HepG2 (cell line): ENCODE measurements around the gene PCYOX1L. TPM values are rescaled to one million over a fixed set of nuclear protein-coding genes. Genes with fewer than 3 reads are reported as not detected.

Experiments
- ATAC-seq: fragments of 200-7000 bp; cut with Tn5 transposase; 3 replicates; pipeline ENCODE4 v1.9.1; 2020; ENCODE audit warnings: mild to moderate bottlenecking, moderate library complexity
- BruUV-seq: library from RNA; stranded (reverse); fragments of 400-500 nt; replicated peaks from 2 replicates; lab custom pipeline; 2021; lab: Mats Ljungman, UMichigan
- CTCF ChIA-PET: fragments of 300-600 bp; formaldehyde crosslinking; extraction: SDS; loops from one replicate; lab custom pipeline; 2021; ENCODE audit warnings: low total read pairs, inconsistent platforms, low intra/inter-chr PET ratio; lab: Yijun Ruan, JAX
- POLR2A ChIA-PET: fragments of 350-600 bp; sonication (Branson Sonifier 250); formaldehyde crosslinking; loops from one replicate; lab custom pipeline; 2020; ENCODE audit warnings: antibody characterized with exemption, inconsistent platforms; lab: Yijun Ruan, JAX
- DNase-seq: peaks from one replicate; pipeline ENCODE4 v3.0.0-alpha.2; 2015; ENCODE audit warnings: low spot score
- FAIRE-seq: peaks from 3 replicates; lab custom pipeline; 2011; peaks lifted over from hg19 to GRCh38; lab: Jason Lieb, UNC
- H2AFZ ChIP-seq: one replicate; pipeline ENCODE4 v1.6.1; 2011; ENCODE audit warnings: low read length, inconsistent platforms
- H3K27ac ChIP-seq: fragments of 300-600 bp; 3 replicates; pipeline ENCODE4 v1.8.0; 2011; ENCODE audit warnings: mixed run types, mild to moderate bottlenecking, mixed read lengths, low read length, inconsistent platforms; ENCODE audit not compliant: insufficient read depth; ENCODE audit errors: extremely low read length
- H3K27me3 ChIP-seq, 2 experiments: fragments of 200-600 bp in 1 of 2; 2 replicates in 1 of 2; 3 replicates in 1 of 2; pipeline versions ENCODE4 v1.6.0 to v1.8.0; 2011; ENCODE audit warnings: low read length in 2 of 2, mild to moderate bottlenecking in 2 of 2, moderate library complexity in 2 of 2, inconsistent platforms in 1 of 2; ENCODE audit not compliant: insufficient read depth in 2 of 2, control insufficient read depth in 1 of 2
- H3K36me3 ChIP-seq, 2 experiments: fragments of 200-600 bp in 1 of 2; replicated peaks in 1 of 2; 2 replicates in 1 of 2; 3 replicates in 1 of 2; pipeline versions ENCODE4 v1.5.1 to v1.8.0; 2011; ENCODE audit warnings: low read length in 2 of 2, inconsistent platforms in 1 of 2; ENCODE audit not compliant: insufficient read depth in 2 of 2, control insufficient read depth in 1 of 2
- H3K4me1 ChIP-seq: 2 replicates; pipeline ENCODE4 v1.5.1; 2012; ENCODE audit warnings: low read length, inconsistent platforms; ENCODE audit not compliant: insufficient read depth
- H3K4me2 ChIP-seq: 2 replicates; pipeline ENCODE4 v1.6.0; 2011; ENCODE audit warnings: low read depth, low read length, inconsistent platforms
- H3K4me3 ChIP-seq, 3 experiments: fragments of 200-600 bp in 1 of 3; sonication (generic), shearing (Covaris generic) in 1 of 3; replicated peaks in 1 of 3; 2 replicates each; pipeline ENCODE4 v1.5.1; 2011 to 2016; ENCODE audit warnings: low read length in 3 of 3, inconsistent platforms in 2 of 3, low read depth in 2 of 3, mild to moderate bottlenecking in 2 of 3, control low read depth in 1 of 3, mixed read lengths in 1 of 3; ENCODE audit not compliant: insufficient read depth in 1 of 3
- H3K79me2 ChIP-seq: one replicate; pipeline ENCODE4 v1.6.1; 2011; ENCODE audit warnings: low read length, inconsistent platforms; ENCODE audit not compliant: insufficient read depth
- H3K9ac ChIP-seq: 2 replicates; pipeline ENCODE4 v1.6.0; 2011; ENCODE audit warnings: mild to moderate bottlenecking, low read depth, low read length, inconsistent platforms; ENCODE audit not compliant: insufficient read depth
- H3K9me3 ChIP-seq: 2 replicates; pipeline ENCODE4 v1.5.1; 2012; ENCODE audit warnings: mild to moderate bottlenecking, low read length
- H4K20me1 ChIP-seq: 2 replicates; pipeline ENCODE4 v1.6.0; 2011; ENCODE audit warnings: inconsistent platforms, mild to moderate bottlenecking, low read length, moderate library complexity; ENCODE audit not compliant: insufficient read depth
- ADNP ChIP-seq: sonication (generic); formaldehyde crosslinking; IDR thresholded peaks from 2 replicates; pipeline ENCODE4 v1.4.0; 2020; ENCODE audit warnings: missing genetic modification reagents
- ARID5B ChIP-seq: IDR thresholded peaks from 2 replicates; pipeline ENCODE4 v1.4.0; 2020; ENCODE audit warnings: mild to moderate bottlenecking, missing genetic modification reagents
- CHCHD3 ChIP-seq: sonication (generic); formaldehyde crosslinking; IDR thresholded peaks from 2 replicates; pipeline ENCODE4 v1.8.0; 2022; ENCODE audit warnings: mild to moderate bottlenecking, missing genetic modification reagents, moderate library complexity
- CREB3 ChIP-seq: sonication (generic); formaldehyde crosslinking; IDR thresholded peaks from 2 replicates; pipeline ENCODE4 v1.5.0; 2020; ENCODE audit warnings: missing genetic modification reagents
- DNMT1 ChIP-seq: sonication (generic); formaldehyde crosslinking; IDR thresholded peaks from 2 replicates; pipeline ENCODE4 v1.5.1; 2020; ENCODE audit warnings: mild to moderate bottlenecking, missing genetic modification reagents
- FIP1L1 ChIP-seq: fragments of 200-400 bp; formaldehyde crosslinking; IDR thresholded peaks from 2 replicates; pipeline ENCODE4 v1.6.1; 2018; ENCODE audit warnings: low read depth, mild to moderate bottlenecking, low read length, moderate library complexity, borderline replicate concordance; ENCODE audit not compliant: insufficient read depth
- HNRNPLL ChIP-seq: fragments of 200-400 bp; formaldehyde crosslinking; IDR thresholded peaks from 2 replicates; pipeline ENCODE4 v1.6.1; 2017; ENCODE audit warnings: mild to moderate bottlenecking, low read depth, low read length; ENCODE audit not compliant: poor library complexity, severe bottlenecking
- MXD3 ChIP-seq: IDR thresholded peaks from 2 replicates; pipeline ENCODE4 v1.6.1; 2016; ENCODE audit warnings: mild to moderate bottlenecking, missing biosample characterization, missing genetic modification reagents
- RFXANK ChIP-seq: IDR thresholded peaks from 2 replicates; pipeline ENCODE4 v1.6.1; 2016
- SRSF4 ChIP-seq: fragments of 200-400 bp; formaldehyde crosslinking; IDR thresholded peaks from one replicate; pipeline ENCODE4 v1.6.1; 2018; ENCODE audit warnings: mild to moderate bottlenecking, low read depth, low read length, moderate library complexity; ENCODE audit not compliant: poor library complexity, severe bottlenecking
- TOE1 ChIP-seq: sonication (generic); formaldehyde crosslinking; IDR thresholded peaks from 2 replicates; pipeline ENCODE4 v1.4.0; 2020; ENCODE audit warnings: mild to moderate bottlenecking, missing genetic modification reagents
- YEATS4 ChIP-seq: sonication (generic); formaldehyde crosslinking; IDR thresholded peaks from 2 replicates; pipeline ENCODE4 v1.4.0; 2020; ENCODE audit warnings: missing genetic modification reagents, borderline replicate concordance
- ZNF3 ChIP-seq: IDR thresholded peaks from 2 replicates; pipeline ENCODE4 v1.7.0; 2017; ENCODE audit warnings: inconsistent platforms
- ZNF724P ChIP-seq: sonication (generic); formaldehyde crosslinking; IDR thresholded peaks from 2 replicates; pipeline ENCODE4 v1.8.0; 2022; ENCODE audit warnings: missing genetic modification reagents, borderline replicate concordance
- ZNF883 ChIP-seq: sonication (generic); formaldehyde crosslinking; IDR thresholded peaks from 2 replicates; pipeline ENCODE4 v1.5.1; 2020; ENCODE audit warnings: mild to moderate bottlenecking, missing genetic modification reagents; ENCODE audit errors: not compliant biosample characterization
- ZSCAN5A ChIP-seq: sonication (generic); formaldehyde crosslinking; IDR thresholded peaks from 2 replicates; pipeline ENCODE4 v1.8.0; 2022; ENCODE audit warnings: mild to moderate bottlenecking, missing genetic modification reagents, borderline replicate concordance
- WGBS: methylation state at CpG from one replicate; pipeline ENCODE4 v1.1.6; 2017; ENCODE audit warnings: low lambda C conversion rate; 5-methylcytosine and 5-hydroxymethylcytosine counted together
- in situ Hi-C: cut with HindIII; loops from 2 replicates; pipeline ENCODE4 v1.10.0; 2017; ENCODE audit warnings: low pct_unique_long_range_greater_than_20kb; ENCODE audit not compliant: extremely low pct_ligation_motif_present
- intact Hi-C: fragments of 100-400 bp; cut with micrococcal nuclease; formaldehyde crosslinking; loops from one replicate; pipeline ENCODE4 v1.10.0; 2022; ENCODE audit not compliant: unreplicated experiment
- polyA plus RNA-seq, 8 experiments: library from polyadenylated mRNA; depleted of rRNA in 3 of 8; stranded (reverse) in 7 of 8; unstranded in 1 of 8; fragments of >200 nt; fragmentation: Illumina TruSeq in 4 of 8; extraction: Trizol in 4 of 8; gene quantifications; 2 replicates each; pipeline versions ENCODE4 v1.2.1 to v1.2.3, GENCODE V29; 2011 to 2016; ENCODE audit warnings: low read depth in 4 of 8, missing spikeins in 1 of 8, mixed read lengths in 1 of 8; ENCODE audit not compliant: insufficient read depth in 1 of 8
- total RNA-seq, 5 experiments: library from RNA; depleted of rRNA; stranded (reverse); fragments of >200 nt; fragmentation: Illumina TruSeq; extraction: Trizol; gene quantifications; 2 replicates each; pipeline ENCODE4 v1.2.3, GENCODE V29; 2016; ENCODE audit warnings: low read depth in 1 of 5

Gene PCYOX1L
- total and polyA plus RNA-seq, 2 of the 13 experiments (the other 11 are each of a cell fraction or from before 2014, with no cell fraction given): 1.00 to 3.7 TPM

- in situ Hi-C loops (loop anchor here (5.0 kb wide), 1 partner anchor 52 kb away; no protein-coding TSS in a partner anchor), intact Hi-C loops (no loop called here)
- Histone ChIP-seq H3K4me2 (no peak overlapping the region), H3K27ac (no peak overlapping the region), H3K4me1 (peaks cover 17% of the 10 kb centered on the region), H2AFZ (no peak overlapping the region), H3K4me3 (no peak overlapping the region), H3K9me3 (no peaks in the 10 kb centered on the region), H3K9ac (no peak overlapping the region), H4K20me1 (no peaks in the 10 kb centered on the region), H3K27me3 (peaks cover 0 to 3% of the 10 kb centered on the region in 2 experiments; a peak in 1 of 5 replicates), H3K79me2 (no peaks in the 10 kb centered on the region), H3K36me3 (no peaks in the 10 kb centered on the region)
- no peak for ATAC-seq
- no TSS peak for BruUV-seq
- FAIRE-seq: no peak
- ChIA-PET CTCF (no interaction called here), POLR2A (no interaction called here)
- DNase-seq: no peak
- WGBS: 0% methylated on average over 1 of the region's 3 CpGs
- no peak for TF ChIP-seq ZNF3 (CRISPR knock-in tag)
- no peak for TF ChIP-seq FIP1L1
- TF ChIP-seq CREB3: no peak
- no peak for TF ChIP-seq CHCHD3 (CRISPR knock-in tag)
- no peak for TF ChIP-seq ADNP
- no peak for TF ChIP-seq ZSCAN5A
- TF ChIP-seq TOE1 (CRISPR knock-in tag): no peak
- TF ChIP-seq DNMT1: no peak
- no peak for TF ChIP-seq HNRNPLL
- no peak for TF ChIP-seq MXD3
- no peak for TF ChIP-seq ZNF724P (CRISPR knock-in tag)
- TF ChIP-seq YEATS4 (CRISPR knock-in tag): no peak
- no peak for TF ChIP-seq SRSF4
- no peak for TF ChIP-seq RFXANK (CRISPR knock-in tag)
- no peak for TF ChIP-seq ZNF883 (CRISPR knock-in tag)
- no peak for TF ChIP-seq ARID5B (CRISPR knock-in tag)
Observed at GRCh38 chr5:149374801-149375200, 17.0 kb downstream of the PCYOX1L start.
